Measurements from ENCODE around the gene DTNB. TPM values are rescaled to one million over a fixed set of nuclear protein-coding genes. Genes with fewer than 3 reads are reported as not detected.
"Not testable (repeated sequence)": the region's sequence is repeated elsewhere in the genome, so short reads cannot be mapped to it uniquely, and the experiment has no call there.

The DTNB gene
- total RNA-seq, 1 experiment from 2014 or later: 51.9 TPM

- ChIA-PET POLR2A (ENCODE audit: unreplicated experiment) (no interaction called here), CTCF (no interaction called here)
- Histone ChIP-seq H3K79me2 (ENCODE audit: low read depth) (no peaks in the 10 kb centered on the region), H4K20me1 (ENCODE audit: insufficient read depth) (no peaks in the 10 kb centered on the region), H3K27me3 (ENCODE audit: insufficient read depth, low read depth) (no peaks in the 10 kb centered on the region), H3K9me3 (ENCODE audit: insufficient read depth, low read depth) (no peaks in the 10 kb centered on the region; the same call in 1 of the 2 replicates), H3K4me1 (replicated peaks; ENCODE audit: insufficient read depth) (peaks cover 9% of the 10 kb centered on the region; the same call in 1 of the 2 replicates), H3K27ac (no peak overlapping the region), H3K4me3 (no peak overlapping the region), H3K36me3 (ENCODE audit: low read depth) (no peaks in the 10 kb centered on the region), H2AFZ (no peak overlapping the region), H3K4me2 (no peak overlapping the region), H3K9me2 (ENCODE audit: insufficient read depth) (no peaks in the 10 kb centered on the region), H3F3A (ENCODE audit: insufficient read depth, low read depth) (peaks cover 16% of the 10 kb centered on the region)
- no peak for DNase-seq
- TF ChIP-seq, protein P1, sequence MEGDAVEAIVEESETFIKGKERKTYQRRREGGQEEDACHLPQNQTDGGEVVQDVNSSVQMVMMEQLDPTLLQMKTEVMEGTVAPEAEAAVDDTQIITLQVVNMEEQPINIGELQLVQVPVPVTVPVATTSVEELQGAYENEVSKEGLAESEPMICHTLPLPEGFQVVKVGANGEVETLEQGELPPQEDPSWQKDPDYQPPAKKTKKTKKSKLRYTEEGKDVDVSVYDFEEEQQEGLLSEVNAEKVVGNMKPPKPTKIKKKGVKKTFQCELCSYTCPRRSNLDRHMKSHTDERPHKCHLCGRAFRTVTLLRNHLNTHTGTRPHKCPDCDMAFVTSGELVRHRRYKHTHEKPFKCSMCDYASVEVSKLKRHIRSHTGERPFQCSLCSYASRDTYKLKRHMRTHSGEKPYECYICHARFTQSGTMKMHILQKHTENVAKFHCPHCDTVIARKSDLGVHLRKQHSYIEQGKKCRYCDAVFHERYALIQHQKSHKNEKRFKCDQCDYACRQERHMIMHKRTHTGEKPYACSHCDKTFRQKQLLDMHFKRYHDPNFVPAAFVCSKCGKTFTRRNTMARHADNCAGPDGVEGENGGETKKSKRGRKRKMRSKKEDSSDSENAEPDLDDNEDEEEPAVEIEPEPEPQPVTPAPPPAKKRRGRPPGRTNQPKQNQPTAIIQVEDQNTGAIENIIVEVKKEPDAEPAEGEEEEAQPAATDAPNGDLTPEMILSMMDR (conservative IDR thresholded peaks at IDR 0.05): no peak
- TF ChIP-seq EZH2 (IDR thresholded peaks at IDR 0.05; ENCODE audit: low read depth): no peak
- intact Hi-C loops (cut with micrococcal nuclease; ENCODE audit: unreplicated experiment): no loop called here
- no TSS peak for BruUV-seq (replicated peaks)
These were observed 37.4 kb upstream of the DTNB start for GRCh38 chr2:25710750-25711149.

- POLR2A ChIA-PET (ENCODE audit: unreplicated experiment): interaction anchor here (0.6 kb wide), 1 partner anchor 9 kb away, joined by 5 read pairs; no protein-coding TSS in a partner anchor
- intact Hi-C loops (cut with micrococcal nuclease; ENCODE audit: unreplicated experiment): no loop called here
- Histone ChIP-seq H3K9me3 (ENCODE audit: insufficient read depth, low read depth) (no peaks in the 10 kb centered on the region; the same call in 1 of the 2 replicates), H3K9me2 (ENCODE audit: insufficient read depth) (no peaks in the 10 kb centered on the region), H3K27me3 (ENCODE audit: insufficient read depth, low read depth) (no peaks in the 10 kb centered on the region), H4K20me1 (ENCODE audit: insufficient read depth) (no peaks in the 10 kb centered on the region), H3F3A (ENCODE audit: insufficient read depth, low read depth) (peaks cover 16% of the 10 kb centered on the region), H2AFZ (no peak overlapping the region), H3K36me3 (ENCODE audit: low read depth) (no peaks in the 10 kb centered on the region), H3K4me1 (replicated peaks; ENCODE audit: insufficient read depth) (peaks cover 9% of the 10 kb centered on the region; the same call in 1 of the 2 replicates), H3K27ac (no peak overlapping the region), H3K4me3 (no peak overlapping the region), H3K79me2 (ENCODE audit: low read depth) (no peaks in the 10 kb centered on the region), H3K4me2 (no peak overlapping the region)
- DNase-seq: no peak
- TF ChIP-seq EZH2 (IDR thresholded peaks at IDR 0.05; ENCODE audit: low read depth): no peak
- TF ChIP-seq, protein P1 (conservative IDR thresholded peaks at IDR 0.05): no peak
- CTCF ChIA-PET: no interaction called here
- no TSS peak for BruUV-seq (replicated peaks)
These were observed 36.0 kb upstream of the DTNB start for GRCh38 chr2:25709349-25709748.

DNA sequence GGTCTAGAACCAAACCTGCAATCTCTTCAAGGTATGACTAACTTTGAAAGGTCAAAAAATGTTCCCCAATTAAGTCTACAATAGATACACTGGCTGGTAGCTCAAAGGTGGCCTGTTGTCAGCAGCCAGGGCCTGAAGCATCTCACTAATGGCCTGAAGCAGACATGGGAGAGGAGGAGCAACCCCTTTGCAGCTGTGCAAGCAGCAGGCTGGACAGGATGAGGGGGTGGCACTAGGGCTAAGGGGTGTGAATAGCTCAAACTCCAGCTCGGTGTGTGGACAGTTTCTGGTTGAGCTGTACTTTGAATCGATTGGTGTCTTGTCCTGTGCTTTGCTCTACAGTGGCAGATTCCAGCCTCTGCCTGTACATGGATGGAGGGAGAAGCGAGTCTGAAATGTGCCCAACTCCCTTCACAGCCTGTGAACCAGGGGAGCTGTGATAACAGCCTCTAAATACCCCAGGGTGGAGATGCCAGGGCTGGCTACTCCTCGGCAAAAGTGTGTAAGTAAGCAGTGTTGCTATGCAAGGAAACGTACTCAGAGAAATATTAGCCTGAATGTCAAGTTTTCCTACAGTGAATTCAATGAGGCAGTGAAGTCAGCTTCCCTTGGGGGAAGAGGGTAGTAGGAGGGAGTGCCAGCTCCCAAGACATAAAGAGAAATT, 34.7 kb upstream of the DTNB start:
- no peak for TF ChIP-seq EZH2 (IDR thresholded peaks at IDR 0.05; ENCODE audit: low read depth)
- TF ChIP-seq, protein P1 (conservative IDR thresholded peaks at IDR 0.05): no peak
- Histone ChIP-seq H3K4me1 (replicated peaks; ENCODE audit: insufficient read depth) (peaks cover 9% of the 10 kb centered on the region; the same call in 1 of the 2 replicates), H3F3A (ENCODE audit: insufficient read depth, low read depth) (peaks cover 16% of the 10 kb centered on the region), H4K20me1 (ENCODE audit: insufficient read depth) (no peaks in the 10 kb centered on the region), H3K4me2 (no peak overlapping the region), H3K27me3 (ENCODE audit: insufficient read depth, low read depth) (no peaks in the 10 kb centered on the region), H2AFZ (no peak overlapping the region), H3K4me3 (no peak overlapping the region), H3K9me3 (ENCODE audit: insufficient read depth, low read depth) (no peaks in the 10 kb centered on the region), H3K36me3 (ENCODE audit: low read depth) (no peaks in the 10 kb centered on the region), H3K79me2 (ENCODE audit: low read depth) (no peaks in the 10 kb centered on the region), H3K9me2 (ENCODE audit: insufficient read depth) (no peaks in the 10 kb centered on the region), H3K27ac (no peak overlapping the region)
- intact Hi-C loops (cut with micrococcal nuclease; ENCODE audit: unreplicated experiment): no loop called here
- CTCF ChIA-PET: no interaction called here
- POLR2A ChIA-PET (ENCODE audit: unreplicated experiment): interaction anchor here (0.5 kb wide), 1 partner anchor 9 kb away, joined by 9 read pairs; no protein-coding TSS in a partner anchor
- DNase-seq: peak in 1 of 2 experiments; percentile 74
- no TSS peak for BruUV-seq (replicated peaks)

DNA sequence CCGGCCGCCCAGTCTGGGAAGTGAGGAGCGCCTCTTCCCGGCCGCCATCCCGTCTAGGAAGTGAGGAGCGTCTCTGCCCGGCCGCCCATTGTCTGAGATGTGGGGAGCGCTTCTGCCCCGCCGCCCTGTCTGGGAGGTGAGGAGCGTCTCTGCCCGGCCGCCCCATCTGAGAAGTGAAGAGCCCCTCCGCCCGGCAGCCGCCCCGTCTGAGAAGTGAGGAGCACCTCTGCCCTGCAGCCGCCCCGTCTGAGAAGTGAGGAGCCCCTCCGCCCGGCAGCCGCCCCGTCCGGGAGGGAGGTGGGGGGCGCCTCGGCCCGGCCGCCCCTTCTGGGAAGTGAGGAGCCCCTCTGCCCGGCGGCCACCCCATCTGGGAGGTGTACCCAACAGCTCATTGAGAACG, 32.2 kb upstream of the DTNB start:
- H3K4me3 ChIP-seq; POLR2A ChIA-PET (ENCODE audit: unreplicated experiment); DNase-seq; H3K36me3 ChIP-seq (ENCODE audit: low read depth); H3K27ac ChIP-seq; intact Hi-C loops (cut with micrococcal nuclease; ENCODE audit: unreplicated experiment); BruUV-seq (replicated peaks); H2AFZ ChIP-seq; H3K79me2 ChIP-seq (ENCODE audit: low read depth); H4K20me1 ChIP-seq (ENCODE audit: insufficient read depth); CTCF ChIA-PET; H3K9me3 ChIP-seq (ENCODE audit: insufficient read depth, low read depth); H3K4me2 ChIP-seq; H3K27me3 ChIP-seq (ENCODE audit: insufficient read depth, low read depth); H3K9me2 ChIP-seq (ENCODE audit: insufficient read depth): not testable (repeated sequence)
- H3F3A ChIP-seq (ENCODE audit: insufficient read depth, low read depth): peaks cover 22% of the 10 kb centered on the region
- H3K4me1 ChIP-seq (replicated peaks; ENCODE audit: insufficient read depth): peaks cover 14% of the 10 kb centered on the region

Data from PC-9 (cell line).